Left hindlimb (tissue), 1 donor: ENCODE data around the gene DENND1A.
"Not testable (repeated sequence)": the region's sequence is repeated elsewhere in the genome, so short reads cannot be mapped to it uniquely, and the experiment has no call there.

Source experiments
- DNase-seq: peaks from one replicate; pipeline ENCODE4 v3.0.0-alpha.2; 2018

The DENND1A gene, protein sequence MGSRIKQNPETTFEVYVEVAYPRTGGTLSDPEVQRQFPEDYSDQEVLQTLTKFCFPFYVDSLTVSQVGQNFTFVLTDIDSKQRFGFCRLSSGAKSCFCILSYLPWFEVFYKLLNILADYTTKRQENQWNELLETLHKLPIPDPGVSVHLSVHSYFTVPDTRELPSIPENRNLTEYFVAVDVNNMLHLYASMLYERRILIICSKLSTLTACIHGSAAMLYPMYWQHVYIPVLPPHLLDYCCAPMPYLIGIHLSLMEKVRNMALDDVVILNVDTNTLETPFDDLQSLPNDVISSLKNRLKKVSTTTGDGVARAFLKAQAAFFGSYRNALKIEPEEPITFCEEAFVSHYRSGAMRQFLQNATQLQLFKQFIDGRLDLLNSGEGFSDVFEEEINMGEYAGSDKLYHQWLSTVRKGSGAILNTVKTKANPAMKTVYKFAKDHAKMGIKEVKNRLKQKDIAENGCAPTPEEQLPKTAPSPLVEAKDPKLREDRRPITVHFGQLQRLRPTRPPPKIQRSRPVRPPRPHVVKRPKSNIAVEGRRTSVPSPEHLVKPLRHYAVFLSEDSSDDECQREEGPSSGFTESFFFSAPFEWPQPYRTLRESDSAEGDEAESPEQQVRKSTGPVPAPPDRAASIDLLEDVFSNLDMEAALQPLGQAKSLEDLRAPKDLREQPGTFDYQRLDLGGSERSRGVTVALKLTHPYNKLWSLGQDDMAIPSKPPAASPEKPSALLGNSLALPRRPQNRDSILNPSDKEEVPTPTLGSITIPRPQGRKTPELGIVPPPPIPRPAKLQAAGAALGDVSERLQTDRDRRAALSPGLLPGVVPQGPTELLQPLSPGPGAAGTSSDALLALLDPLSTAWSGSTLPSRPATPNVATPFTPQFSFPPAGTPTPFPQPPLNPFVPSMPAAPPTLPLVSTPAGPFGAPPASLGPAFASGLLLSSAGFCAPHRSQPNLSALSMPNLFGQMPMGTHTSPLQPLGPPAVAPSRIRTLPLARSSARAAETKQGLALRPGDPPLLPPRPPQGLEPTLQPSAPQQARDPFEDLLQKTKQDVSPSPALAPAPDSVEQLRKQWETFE

DNA sequence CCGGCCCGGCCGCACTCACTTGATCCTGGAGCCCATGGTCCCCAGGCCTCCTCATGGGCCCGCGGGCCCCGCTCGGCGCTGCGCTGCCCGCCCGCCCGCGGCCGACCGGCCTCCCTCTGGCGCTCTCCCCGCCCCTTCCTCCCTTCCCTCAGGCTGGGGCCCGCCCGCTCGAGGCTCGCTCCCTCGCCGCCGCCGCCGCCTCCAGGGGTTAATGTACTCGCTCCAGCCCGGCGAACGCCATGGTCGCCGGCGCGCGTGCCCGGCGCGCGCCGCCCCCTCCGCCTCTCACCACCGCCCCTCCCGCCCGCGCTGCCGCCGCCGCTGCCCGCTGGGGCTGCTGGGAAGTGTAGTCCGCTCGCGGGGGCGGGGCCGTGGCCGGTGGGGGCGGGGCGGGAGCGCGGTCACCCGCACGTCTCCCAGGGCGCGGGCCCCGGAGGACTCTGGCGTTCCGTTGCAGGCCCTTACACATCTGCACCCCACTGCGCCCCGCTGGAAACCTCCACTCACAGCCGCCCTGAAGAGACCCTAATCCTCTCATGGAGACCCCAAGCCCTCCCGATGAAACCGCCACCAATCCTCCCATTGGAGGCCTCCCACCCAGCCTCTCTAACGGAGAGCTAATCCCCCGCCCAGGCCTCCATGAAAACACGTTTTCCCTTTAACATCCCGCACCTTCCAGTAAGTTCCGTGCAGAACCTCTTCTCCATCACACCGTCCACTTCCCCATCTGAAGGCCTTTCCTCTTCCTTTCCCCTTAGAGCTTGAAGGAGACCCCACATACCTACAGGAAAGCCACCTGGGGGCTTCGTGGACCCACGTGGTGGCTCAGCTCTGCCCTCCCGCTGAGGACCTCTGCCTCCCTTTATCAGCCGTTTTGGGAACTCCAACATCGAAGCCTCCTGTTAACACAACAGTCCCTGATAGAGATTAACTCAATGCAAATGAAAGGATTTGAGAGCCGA lies at the start of gene DENND1A:
DENND1A (minus strand) TSS at position 257 of the 962 bp plus-strand sequence; CDS start at position 36, 221 bp downstream.
- DNase-seq: peak; percentile 94

DNA sequence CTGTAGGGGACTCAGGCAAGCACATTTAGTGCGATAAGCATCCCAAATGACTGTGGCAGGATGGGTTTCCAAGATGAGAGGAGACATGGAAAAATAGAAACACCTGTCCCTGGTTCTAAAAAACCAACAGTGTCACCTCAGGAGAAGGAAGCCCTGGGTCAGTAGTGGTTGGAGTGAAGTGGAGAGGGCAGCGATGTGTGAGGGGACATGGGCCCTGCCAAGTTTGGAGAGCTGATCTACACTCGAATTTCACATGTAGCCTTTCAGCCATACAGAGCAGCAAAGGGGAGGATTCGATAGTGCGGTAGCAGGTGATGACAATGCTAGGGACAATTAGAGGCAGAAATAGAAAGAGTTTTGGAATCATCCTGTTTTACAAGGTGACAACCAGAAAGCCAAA lies 49.1 kb upstream of the DENND1A start:
- DNase-seq: no peak

DNA sequence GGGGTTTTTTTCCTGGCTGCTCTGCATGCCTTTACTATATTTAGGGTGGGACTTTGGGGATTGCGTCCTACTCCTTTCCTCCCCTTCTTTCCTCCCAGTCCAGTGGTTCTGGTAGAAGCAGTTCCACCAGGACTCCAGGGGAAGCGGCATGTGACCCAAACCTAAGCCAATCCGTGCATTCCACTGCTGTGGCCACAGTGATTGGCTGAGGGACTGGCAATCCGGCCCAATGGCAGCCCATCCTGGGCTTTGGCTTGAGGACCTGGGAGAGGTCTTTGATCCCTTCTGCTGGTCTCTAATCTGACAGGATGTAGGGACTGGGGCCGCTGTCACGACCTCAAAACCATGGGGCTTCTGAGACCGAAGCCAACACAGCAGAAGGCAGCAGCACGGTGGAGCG lies 46.7 kb upstream of the DENND1A start:
- DNase-seq: not testable (repeated sequence)

DNA sequence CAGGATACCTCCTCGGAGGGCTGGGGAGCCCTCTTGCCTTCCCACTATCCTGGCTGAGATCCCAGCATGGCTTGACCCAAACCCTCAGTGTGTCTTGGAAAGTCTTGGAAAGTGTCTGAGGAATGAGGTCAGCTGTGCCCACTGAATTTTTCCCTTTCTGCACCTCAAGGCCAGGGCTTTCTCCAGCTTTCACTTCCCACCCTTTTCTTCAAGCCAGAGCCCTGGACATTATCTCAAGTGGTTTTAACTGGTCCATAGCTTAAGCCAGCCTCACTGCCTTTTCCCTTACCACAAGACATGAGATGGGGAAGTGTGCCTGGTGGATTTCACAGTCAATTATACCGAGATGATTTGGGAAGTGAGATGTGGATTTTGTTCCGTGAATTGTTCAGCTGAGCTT lies 45.9 kb upstream of the DENND1A start:
- no peak for DNase-seq

DNA sequence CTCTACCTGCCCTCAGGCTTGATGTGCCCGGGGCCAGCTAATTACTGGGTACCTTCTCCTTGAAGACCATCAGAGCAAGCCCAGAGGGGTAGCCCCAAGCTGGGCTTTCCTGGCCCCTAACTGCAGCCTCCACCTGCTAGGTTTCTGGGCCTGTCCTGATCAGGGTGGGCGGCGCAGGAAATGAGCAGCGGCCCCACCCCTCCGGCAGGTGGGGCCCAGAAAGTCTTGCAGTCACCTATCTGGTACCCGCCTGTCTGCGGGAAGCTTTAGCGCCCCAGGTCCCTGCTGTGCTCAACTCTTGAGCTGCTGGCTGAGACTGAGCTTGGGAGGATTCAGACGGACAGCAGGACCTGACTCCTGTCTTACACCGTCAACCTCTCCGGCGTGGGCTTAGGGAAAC lies 44.5 kb upstream of the DENND1A start:
- no peak for DNase-seq

DNA sequence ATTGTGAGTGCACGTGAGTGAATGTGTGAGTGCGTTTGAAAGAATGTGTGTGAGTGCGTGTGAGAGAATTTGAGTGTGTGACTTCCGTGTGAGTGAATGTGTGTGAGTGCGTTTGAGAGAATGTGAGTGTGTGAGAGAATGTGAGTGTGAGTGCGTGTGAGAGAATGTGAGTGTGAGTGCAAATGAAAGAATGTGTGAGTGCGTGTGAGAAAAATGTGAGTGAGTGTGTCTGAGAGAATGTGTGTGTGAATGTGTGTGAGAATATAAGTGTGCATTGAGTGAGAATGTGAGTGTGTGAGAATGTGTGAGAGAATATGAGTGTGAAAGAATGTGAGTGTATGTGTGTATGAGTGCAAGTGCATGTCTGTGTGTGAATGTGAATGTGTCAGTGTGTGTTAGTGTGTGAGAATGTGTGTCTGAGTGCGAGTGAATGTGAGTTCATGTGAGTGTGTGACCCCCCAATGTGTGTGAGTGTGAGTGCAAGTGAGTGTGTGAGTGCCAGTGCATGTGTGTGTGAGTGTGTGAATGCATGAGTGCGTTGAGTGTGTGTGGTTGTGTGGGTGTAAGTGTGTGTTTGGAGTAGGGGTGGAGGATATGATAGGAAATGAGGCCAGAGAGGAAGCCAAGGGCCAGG lies 43.8 kb upstream of the DENND1A start:
- DNase-seq: no peak

DNA sequence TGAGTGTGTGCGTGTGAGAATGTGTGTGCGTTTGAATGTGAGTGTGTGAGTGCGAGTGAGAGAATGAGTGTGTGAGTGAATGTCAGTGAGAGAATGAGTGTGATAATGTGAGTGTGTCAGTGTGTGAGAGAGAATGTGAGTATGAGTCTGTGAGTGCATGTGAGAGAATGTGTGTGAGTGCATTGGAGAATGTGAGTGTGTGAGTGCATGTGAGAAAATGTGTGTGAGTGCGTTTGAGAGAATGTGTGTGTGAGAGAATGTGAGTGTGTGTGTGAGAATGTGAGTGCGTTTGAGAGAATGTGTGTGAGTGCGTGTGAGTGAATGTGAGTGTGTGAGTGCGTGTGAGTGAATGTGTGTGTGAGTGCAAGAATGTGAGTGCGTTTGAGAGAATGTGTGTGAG lies 42.7 kb upstream of the DENND1A start:
- DNase-seq: no peak

DNA sequence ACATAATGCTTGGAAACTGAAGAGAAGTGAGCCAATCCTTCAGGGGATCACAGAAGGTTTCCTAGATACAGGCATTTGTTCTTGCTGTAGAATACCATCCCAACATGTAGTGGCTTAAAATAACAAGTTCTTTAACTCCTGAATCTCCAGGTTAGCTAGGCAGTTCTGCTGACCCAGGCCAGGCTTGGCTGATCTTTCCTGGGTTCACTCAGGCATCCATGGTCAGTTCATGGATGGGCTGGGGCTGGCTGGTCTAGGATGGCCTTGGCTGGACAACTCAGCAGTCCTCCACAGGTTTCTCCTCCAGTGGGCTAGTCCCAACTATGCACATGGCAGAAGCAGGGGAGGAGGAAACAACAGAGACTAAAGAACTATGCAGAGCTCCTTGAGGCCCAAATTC lies 37.4 kb upstream of the DENND1A start:
- no peak for DNase-seq

DNA sequence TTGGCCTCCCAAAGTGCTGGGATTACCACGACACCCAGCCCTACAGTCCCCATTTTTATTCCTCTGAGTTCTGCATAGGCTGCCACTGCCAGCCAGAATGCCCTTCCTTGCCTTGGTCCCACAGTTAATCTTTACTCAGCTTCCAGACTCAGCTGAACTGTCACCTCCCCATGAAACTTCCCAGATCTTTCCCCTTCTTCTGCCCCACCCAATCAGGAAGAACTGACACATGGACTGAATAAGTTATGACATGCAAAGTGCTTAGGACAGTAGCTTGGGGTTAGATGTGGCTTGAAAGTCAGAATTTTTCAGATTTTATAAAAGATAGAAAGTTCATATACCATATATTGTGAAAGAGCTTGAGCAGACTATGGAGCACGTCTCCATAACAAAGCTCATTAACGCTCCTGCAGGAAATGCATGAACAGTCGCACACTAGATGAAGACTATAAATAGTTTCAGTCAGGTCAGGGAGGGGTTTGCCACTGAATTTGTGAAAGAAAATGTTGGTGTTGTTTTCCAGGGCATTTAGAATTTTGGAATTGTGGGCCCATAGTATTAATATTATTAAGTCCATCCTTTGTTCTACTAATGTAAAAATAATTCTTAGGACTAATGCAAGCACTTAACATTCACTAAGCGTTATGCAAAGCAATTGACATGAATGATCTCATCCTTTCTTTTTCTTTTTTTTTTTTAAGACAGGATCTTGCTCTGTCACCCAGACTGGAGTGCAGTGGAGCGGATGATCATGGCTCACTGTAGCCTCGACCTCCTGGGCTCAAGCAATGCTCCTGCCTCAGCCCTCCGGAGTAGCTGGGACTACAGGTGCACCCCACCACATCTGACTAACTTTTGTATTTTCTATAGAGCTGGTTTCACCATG lies 36.1 kb upstream of the DENND1A start:
- no peak for DNase-seq

DNA sequence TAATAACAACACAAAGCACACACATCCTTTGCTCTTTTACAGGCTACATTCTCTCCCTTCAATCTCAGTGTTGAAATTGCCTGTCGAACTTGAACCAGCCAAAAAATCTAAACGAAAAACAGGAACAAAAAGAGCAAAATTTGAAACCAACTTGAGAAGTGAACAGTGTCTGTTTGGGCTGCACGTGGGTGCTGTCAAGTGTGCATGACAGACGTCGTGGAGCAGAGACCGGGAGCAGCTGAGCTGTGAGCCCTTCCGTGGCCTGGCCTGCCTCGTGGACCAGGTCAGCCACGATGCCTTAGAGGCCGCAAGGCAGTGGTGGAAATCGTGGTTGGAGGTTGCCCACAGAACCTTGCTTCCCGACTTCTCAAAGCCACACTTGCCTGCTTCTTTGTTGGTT lies 34.8 kb upstream of the DENND1A start:
- DNase-seq: no peak

DNA sequence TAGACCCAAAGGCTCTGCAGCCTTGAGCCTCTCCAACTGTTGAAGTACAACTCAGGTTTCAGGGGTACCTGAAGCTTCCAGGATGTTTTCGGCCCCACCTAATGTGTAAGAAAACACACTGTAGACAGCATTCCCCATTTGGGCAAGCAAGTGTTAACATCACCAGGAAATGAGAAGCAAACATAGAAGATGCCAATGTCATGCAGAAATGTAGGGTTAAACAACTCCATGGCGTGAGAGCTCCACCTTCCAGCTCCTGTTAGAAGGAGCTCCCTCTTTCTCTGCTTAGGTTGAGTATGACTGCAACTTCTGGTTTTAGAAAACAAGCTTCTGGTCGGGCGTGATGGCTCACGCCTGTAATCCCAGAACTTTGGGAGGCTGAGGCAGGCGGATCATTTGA lies 31.0 kb upstream of the DENND1A start:
- no peak for DNase-seq

DNA sequence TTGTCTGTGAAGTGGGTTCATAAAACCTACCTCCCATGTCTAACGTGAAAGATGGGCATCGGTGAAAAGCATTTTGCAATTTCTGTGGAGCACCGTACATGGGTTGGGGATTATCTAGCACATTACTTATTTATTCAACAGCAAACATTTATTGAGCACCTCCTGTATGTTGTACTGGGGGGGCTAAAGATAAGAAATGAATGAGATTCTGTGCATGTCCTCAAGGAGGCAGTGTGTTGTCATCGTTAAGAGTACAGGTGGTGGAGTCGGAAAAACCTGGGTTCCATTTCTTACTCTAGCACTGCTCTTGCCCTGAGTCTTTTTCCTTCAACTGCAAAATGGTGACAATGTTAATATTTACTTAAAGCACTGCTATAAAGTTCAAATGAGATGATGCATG lies 30.4 kb upstream of the DENND1A start:
- DNase-seq: no peak

DNA sequence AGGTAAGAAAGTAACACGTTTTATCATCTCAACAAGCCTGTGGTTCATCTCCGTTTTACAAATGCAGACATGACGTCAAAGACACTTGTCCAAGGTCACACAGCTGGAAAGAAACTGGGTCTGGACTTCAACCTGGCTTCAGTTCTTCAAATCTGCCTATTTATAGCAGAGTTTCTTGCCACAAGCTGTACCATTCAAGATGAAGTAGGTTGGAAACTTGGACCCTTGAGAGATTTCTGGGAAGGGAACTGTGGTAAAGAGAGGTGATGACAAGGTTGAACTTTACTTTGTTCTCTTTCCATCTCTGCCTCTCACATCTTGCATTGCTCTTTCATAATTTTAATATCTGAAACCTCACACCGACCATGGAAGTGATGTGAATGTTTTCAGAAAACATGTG lies 29.9 kb upstream of the DENND1A start:
- no peak for DNase-seq

DNA sequence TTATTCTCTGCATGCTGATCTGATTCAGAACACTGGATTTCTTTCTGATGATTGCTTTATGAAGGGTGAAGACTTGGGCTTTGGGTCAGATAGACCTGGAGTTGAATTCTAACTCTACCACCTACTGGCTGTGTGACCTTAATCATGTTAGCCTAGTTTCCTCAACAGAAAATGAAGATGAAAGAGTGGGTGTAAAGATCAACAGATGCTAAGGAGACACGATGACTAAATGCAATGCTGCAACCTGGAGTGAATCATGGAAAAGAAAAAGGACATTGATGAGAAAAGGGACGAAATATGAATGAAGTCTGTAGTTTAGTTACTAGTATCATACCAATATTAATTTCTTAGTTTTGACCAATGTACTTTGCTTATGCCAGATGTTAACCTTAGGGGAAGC lies 27.8 kb upstream of the DENND1A start:
- no peak for DNase-seq

DNA sequence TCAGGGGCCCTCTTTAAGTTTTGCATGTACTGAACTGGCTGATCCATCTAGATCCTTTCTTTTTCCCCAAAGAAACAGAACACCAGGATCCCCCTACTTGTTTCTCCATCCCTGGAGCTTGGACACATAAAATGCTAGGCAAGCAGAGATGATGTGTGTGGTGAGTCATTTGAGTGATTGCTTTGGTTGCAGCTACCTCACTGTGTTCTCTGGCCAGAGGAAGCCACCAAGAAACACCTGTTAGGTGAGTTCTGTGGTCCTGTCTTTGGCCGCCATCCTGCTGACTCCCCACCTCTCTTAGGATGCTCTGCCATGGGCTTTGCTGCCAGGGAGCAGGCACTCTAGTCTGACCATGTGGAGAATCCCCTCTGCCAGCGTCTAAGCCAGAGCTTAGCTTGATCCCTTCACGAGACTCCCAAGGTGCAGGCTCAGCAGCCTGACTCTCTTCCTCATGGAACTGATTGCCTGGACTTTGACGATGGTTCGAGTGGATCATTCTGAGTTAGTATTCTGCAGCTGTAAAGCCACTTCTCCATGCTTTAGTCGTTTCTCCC lies 27.3 kb upstream of the DENND1A start:
- DNase-seq: no peak

DNA sequence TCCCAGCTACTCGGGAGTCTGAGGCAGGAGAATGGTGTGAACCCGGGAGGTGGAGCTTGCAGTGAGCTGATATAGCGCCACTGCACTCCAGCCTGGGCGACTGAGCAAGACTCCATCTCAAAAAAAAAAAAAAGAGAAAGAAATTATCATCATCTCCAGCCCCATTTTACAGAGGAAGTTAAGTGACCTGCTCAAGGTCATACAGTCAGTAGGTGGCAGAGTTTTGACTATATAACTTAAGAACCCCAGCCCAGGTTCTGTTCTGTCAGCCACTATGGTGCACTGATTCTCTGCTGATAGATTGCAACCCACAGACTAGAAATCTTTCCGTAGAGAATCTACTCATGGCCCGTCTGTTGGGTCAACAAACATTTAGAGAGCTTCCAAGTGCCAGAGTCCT lies 25.7 kb upstream of the DENND1A start:
- no peak for DNase-seq

DNA sequence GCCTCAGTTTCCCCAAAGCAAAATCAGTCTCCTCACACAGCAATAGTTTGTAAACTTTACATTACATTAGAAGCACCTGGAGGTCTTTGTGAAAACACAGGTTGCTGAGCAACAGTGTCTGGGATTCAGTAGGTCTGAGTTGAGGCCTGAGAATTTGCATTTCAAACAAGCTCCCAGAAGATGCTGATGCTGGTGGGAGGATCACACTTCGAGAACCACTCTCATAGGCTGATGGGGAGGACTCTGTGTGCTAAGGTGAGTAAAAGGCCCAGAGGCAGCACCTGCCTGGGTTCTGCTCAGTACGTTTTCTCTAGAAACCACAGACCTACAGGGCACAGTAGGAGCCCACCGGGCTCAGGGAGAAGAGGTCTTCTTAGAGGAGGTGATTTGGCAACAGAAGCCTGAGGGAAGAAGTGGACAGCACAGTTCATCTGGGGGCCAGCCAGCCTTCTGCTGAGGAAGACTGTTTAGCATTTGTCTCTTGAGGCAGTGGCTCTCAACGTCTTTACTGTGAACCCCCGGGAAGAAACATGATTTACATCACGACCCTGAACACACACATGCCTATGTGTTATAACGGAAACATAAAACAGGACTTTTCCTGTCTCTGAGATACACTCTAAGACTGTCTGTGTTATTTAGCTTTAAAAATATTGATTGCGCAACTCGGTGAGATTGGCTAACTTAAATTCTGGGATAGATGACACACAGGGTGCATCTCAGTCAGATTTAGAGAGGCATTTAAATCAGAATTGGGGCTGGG lies 24.8 kb upstream of the DENND1A start:
- DNase-seq: no peak

DNA sequence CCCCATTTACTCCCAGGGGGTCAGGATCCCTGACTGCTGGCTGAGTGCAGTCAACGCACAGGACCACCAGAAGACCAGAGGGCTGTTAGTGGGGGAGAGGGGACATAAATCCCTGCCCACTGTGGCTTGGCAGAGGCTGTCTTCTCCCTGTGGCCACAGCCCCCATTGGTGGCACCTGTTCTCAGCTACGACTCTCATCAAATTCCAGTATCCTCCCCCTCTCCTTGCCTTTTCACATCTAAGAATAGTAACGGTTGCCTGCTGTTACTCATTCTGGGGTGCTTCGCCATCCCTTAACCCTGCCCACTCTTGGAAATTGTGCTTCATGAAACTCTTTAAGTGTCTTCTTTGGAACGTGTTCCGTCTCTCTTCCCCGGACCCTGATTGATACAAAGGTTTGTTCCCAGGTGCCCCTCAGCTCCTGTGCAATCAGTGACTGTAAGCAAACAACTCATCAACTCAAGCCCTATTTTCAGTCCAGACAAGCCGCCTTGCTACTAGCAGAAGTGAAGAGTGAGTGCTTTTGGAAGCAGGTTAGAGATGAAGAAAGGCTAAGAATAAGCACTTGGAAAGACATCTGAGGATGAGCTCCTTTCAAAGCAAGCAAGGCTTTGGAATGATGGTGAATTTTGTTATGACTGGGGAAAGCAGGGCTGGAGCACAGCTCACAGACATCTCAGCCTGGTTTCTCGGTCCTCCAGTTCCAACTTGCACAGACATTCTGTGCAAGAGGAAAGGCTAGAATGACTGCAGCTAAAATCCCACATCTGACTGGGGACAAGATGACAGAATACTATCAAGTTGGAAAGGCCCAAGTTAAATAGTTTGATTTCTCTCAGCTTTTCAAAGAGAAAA lies 22.9 kb upstream of the DENND1A start:
- no peak for DNase-seq

DNA sequence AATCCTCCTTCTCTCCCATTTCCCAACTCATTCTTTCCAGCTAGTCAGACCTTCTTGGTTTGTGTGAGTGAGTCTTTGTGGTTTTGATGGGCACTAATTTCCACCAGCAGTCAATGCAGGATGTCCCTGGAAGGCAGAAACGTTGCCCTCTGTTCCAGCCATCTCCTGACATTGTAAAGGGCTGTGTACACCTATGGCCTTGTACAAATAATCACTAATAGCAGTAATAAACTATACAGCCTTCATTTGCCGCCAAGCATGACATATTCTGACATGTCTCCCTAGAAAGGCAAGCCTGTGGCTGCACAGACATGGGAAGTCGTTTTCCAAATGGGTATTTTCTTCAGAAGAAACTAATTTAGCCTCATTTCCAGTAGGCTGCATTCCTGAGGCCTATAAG lies 18.4 kb upstream of the DENND1A start:
- DNase-seq: no peak
